SU-DHL-6 (cell line): Measurements from ENCODE around the gene STRA6.

ENCODE experiments used
- H2AFZ ChIP-seq: fragments of 200-600 bp; sonication (generic); 2 replicates; pipeline ENCODE4 v1.6.1; 2014; ENCODE audit warnings: low read depth, mild to moderate bottlenecking, moderate library complexity, mixed read lengths, antibody characterized with exemption, low read length; ENCODE audit not compliant: severe bottlenecking
- H3F3A ChIP-seq: fragments of 200-600 bp; shearing (Covaris generic); 2 replicates; pipeline ENCODE4 v1.6.0; 2016; ENCODE audit warnings: antibody characterized with exemption, mild to moderate bottlenecking; ENCODE audit not compliant: insufficient read depth
- H3K27ac ChIP-seq: fragments of 200-600 bp; sonication (generic); 2 replicates; pipeline ENCODE4 v1.5.1; 2016; ENCODE audit warnings: low read depth, mild to moderate bottlenecking, low read length, moderate library complexity, mixed read lengths
- H3K27me3 ChIP-seq: fragments of 200-600 bp; sonication (generic), shearing (Covaris generic); 2 replicates; pipeline ENCODE4 v1.6.0; 2014; ENCODE audit warnings: mild to moderate bottlenecking, low read length
- H3K36me3 ChIP-seq: fragments of 200-600 bp; sonication (generic); 2 replicates; pipeline ENCODE4 v1.6.1; 2014; ENCODE audit warnings: mild to moderate bottlenecking, low read length, mixed read lengths
- H3K4me2 ChIP-seq: fragments of 300-600, 200-600 bp; shearing (Covaris generic), sonication (generic); 2 replicates; pipeline ENCODE4 v1.6.0; 2014; ENCODE audit warnings: low read length, low read depth, mild to moderate bottlenecking; ENCODE audit not compliant: poor library complexity, severe bottlenecking
- H3K4me3 ChIP-seq: fragments of 200-600 bp; sonication (generic); 2 replicates; pipeline ENCODE4 v1.5.1; 2014; ENCODE audit warnings: antibody characterized with exemption, low read length, mild to moderate bottlenecking, mixed read lengths; ENCODE audit not compliant: insufficient read depth, poor library complexity, severe bottlenecking
- H3K79me2 ChIP-seq: fragments of 200-600 bp; sonication (generic); 2 replicates; pipeline ENCODE4 v1.6.1; 2014; ENCODE audit warnings: mild to moderate bottlenecking, low read length, moderate library complexity; ENCODE audit not compliant: insufficient read depth
- H3K9ac ChIP-seq: fragments of 200-600 bp; sonication (generic); 2 replicates; pipeline ENCODE4 v1.7.0; 2014; ENCODE audit warnings: mild to moderate bottlenecking, low read length
- H3K9me2 ChIP-seq: fragments of 200-600 bp; sonication (generic); replicated peaks from 2 replicates; pipeline ENCODE4 v1.6.1; 2014; ENCODE audit warnings: low read length; ENCODE audit not compliant: insufficient read depth
- H3K9me3 ChIP-seq: fragments of 200-600 bp; sonication (generic); 2 replicates; pipeline ENCODE4 v1.6.1; 2014; ENCODE audit warnings: low read length, mixed read lengths; ENCODE audit not compliant: insufficient read depth
- H4K20me1 ChIP-seq: fragments of 200-600 bp; sonication (generic); 2 replicates; pipeline ENCODE4 v1.6.1; 2014; ENCODE audit warnings: low read depth, mild to moderate bottlenecking, antibody characterized with exemption, low read length, moderate library complexity, mixed read lengths
- EZH2phosphoT487 ChIP-seq: fragments of 200-600 bp; sonication (generic), shearing (Covaris generic); conservative IDR thresholded peaks from 2 replicates; pipeline ENCODE4 v1.6.1; 2018; ENCODE audit warnings: mild to moderate bottlenecking, antibody characterized with exemption, low read length, moderate library complexity, mixed read lengths
- TF ChIP-seq, protein P1 (sequence below): fragments of 200-600 bp; sonication (generic); IDR thresholded peaks from one replicate; pipeline ENCODE4 v1.5.1; 2017; ENCODE audit warnings: antibody characterized with exemption, mild to moderate bottlenecking, low read length, moderate library complexity; ENCODE audit not compliant: insufficient read depth, poor library complexity, severe bottlenecking

STRA6 gene

DNA sequence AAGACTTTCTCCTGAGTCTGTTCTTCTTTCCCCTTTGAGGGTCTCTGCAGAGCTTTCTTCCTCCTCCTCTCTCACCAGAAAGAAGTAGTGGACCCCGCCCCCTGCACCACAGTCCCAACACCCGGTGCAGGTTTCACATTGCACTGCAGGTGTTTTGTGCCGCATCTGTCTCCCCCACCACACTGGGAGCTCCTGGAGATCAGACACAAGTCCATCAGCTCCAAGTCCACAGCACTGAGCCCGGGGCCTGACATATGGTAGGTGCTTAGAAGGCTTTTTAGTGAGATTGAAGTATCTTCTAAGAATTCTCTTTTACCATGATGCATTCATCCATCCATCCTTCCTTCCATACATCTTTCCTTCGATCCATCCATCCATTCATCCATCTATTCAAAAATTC is 9.8 kb downstream of the STRA6 start:
- no peak overlapping the region for H3K27ac ChIP-seq
- H3K4me3 ChIP-seq = no peak overlapping the region
- no peaks in the 10 kb centered on the region for H3K36me3 ChIP-seq
- H3K79me2 ChIP-seq = no peaks in the 10 kb centered on the region
- H3K9ac ChIP-seq = no peak overlapping the region
- H3K9me2 ChIP-seq = no peaks in the 10 kb centered on the region
- H3K9me3 ChIP-seq = no peaks in the 10 kb centered on the region
- H3K27me3 ChIP-seq = 0 out of 2 replicates have a peak, but pooled peaks cover 2% of the 10 kb centered on the region
- no peaks in the 10 kb centered on the region for H3F3A ChIP-seq
- no peak overlapping the region for H3K4me2 ChIP-seq
- TF ChIP-seq EZH2phosphoT487 = no peak
- TF ChIP-seq, protein P1, sequence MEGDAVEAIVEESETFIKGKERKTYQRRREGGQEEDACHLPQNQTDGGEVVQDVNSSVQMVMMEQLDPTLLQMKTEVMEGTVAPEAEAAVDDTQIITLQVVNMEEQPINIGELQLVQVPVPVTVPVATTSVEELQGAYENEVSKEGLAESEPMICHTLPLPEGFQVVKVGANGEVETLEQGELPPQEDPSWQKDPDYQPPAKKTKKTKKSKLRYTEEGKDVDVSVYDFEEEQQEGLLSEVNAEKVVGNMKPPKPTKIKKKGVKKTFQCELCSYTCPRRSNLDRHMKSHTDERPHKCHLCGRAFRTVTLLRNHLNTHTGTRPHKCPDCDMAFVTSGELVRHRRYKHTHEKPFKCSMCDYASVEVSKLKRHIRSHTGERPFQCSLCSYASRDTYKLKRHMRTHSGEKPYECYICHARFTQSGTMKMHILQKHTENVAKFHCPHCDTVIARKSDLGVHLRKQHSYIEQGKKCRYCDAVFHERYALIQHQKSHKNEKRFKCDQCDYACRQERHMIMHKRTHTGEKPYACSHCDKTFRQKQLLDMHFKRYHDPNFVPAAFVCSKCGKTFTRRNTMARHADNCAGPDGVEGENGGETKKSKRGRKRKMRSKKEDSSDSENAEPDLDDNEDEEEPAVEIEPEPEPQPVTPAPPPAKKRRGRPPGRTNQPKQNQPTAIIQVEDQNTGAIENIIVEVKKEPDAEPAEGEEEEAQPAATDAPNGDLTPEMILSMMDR = no peak
- no peaks in the 10 kb centered on the region for H4K20me1 ChIP-seq
- H2AFZ ChIP-seq = no peak overlapping the region

DNA sequence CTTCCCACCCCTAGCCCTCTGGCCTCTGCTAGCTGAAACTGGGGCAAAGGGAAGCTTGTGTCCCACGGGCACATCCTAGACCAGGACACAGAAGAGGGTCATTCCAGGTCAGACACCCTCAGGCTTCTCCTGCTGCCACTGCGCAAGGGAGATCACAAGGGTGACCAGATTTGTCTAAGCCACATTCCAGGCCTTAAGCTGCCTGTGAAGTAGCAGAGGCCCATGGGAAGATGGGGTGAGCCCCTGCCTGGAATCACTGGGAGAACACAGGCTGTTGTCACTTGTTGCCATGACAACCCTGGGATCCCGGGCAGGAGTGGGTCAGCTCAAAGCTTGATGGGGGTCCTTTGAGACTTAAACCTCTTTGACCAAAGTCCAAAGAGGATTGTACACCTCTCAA is 10.8 kb downstream of the STRA6 start:
- no peaks in the 10 kb centered on the region for H3K36me3 ChIP-seq
- H3K79me2 ChIP-seq = no peaks in the 10 kb centered on the region
- H2AFZ ChIP-seq = no peak overlapping the region
- 0 out of 2 replicates have a peak, but pooled peaks cover 2% of the 10 kb centered on the region for H3K27me3 ChIP-seq
- TF ChIP-seq EZH2phosphoT487 = no peak
- TF ChIP-seq, protein P1 = no peak
- no peaks in the 10 kb centered on the region for H3K9me2 ChIP-seq
- no peak overlapping the region for H3K9ac ChIP-seq
- no peak overlapping the region for H3K4me2 ChIP-seq
- no peak overlapping the region for H3K27ac ChIP-seq
- H3K9me3 ChIP-seq = no peaks in the 10 kb centered on the region
- no peaks in the 10 kb centered on the region for H4K20me1 ChIP-seq
- no peaks in the 10 kb centered on the region for H3F3A ChIP-seq
- no peak overlapping the region for H3K4me3 ChIP-seq

DNA sequence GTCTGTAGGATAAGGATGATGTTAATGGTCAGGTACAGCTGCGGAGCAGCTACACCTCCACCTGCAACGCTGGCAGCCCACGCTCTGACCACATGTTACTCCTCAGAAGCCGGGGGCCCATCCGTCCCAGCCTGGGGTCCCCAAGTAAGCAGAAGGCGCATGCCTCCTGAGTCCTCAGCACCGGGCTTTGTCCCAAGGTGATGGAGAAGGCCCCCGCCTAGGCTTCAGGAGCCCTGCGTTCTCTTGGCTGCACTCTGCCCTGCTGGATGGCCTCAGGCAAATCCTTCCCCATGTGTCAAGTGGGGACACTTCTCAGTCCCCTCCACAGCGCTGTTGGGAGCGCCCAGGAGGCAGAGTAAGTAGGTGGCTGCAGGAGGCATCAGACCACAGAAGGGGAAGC is 14.4 kb downstream of the STRA6 start:
- no peak overlapping the region for H3K9ac ChIP-seq
- H3K27me3 ChIP-seq = 0 out of 2 replicates have a peak, but pooled peaks cover 2% of the 10 kb centered on the region
- no peak overlapping the region for H3K4me2 ChIP-seq
- H3F3A ChIP-seq = no peaks in the 10 kb centered on the region
- no peak overlapping the region for H3K4me3 ChIP-seq
- H3K27ac ChIP-seq = no peak overlapping the region
- no peak overlapping the region for H2AFZ ChIP-seq
- H3K9me2 ChIP-seq = no peaks in the 10 kb centered on the region
- H3K79me2 ChIP-seq = no peaks in the 10 kb centered on the region
- H3K36me3 ChIP-seq = no peaks in the 10 kb centered on the region
- no peaks in the 10 kb centered on the region for H3K9me3 ChIP-seq
- H4K20me1 ChIP-seq = no peaks in the 10 kb centered on the region
- no peak for TF ChIP-seq EZH2phosphoT487
- TF ChIP-seq, protein P1 = no peak
